ENCODE results near the gene GOT1. TPM values are rescaled to one million over a fixed set of nuclear protein-coding genes. Genes with fewer than 3 reads are reported as not detected.
A peak's percentile ranks its signal among the peaks of the same experiment; 100 is the strongest.

GOT1 gene
- total RNA-seq (2022), result 58.5 and 59.8 TPM in 2 replicates
- percentile 90 among the genes with signal in this experiment for Bru-seq, nascent RNA
- percentile 78 among the genes with signal in this experiment for BruChase-seq, experiment 1, labeled RNA remaining after a 2-hour chase
- BruChase-seq, experiment 2, labeled RNA remaining after a 6-hour chase, result percentile 84 among the genes with signal in this experiment
- long read RNA-seq, transcript GOT1-201 (9 exons, 2,923 nt), result major isoform, 212 of 232 reads
- long read RNA-seq, partial matches to known transcripts, result 3 of 232 reads
- long read RNA-seq, other reads (novel, unspliced or antisense), result 15 of 232 reads

- Histone ChIP-seq H3K4me1 (no peaks in the 10 kb centered on the region; the same call in 1 of the 2 replicates), H3K27me3 (replicated peaks; ENCODE audit: control insufficient read depth, insufficient read depth, low read length) (no peaks in the 10 kb centered on the region), H3K4me3 (ENCODE audit: low read depth, low read length) (peak within 1 kb of the TSS; percentile 97), H3K9me3 (no peaks in the 10 kb centered on the region), H3K36me3 (ENCODE audit: control insufficient read depth, insufficient read depth, low read length) (no peaks in the 10 kb centered on the region; the same call in none of the 2 replicates)
- ChIA-PET CTCF (interaction anchor here (0.6 to 1.6 kb wide), 5 partner anchors 19 to 963 kb away, joined by 3 to 9 read pairs (median 3); partner anchors contain the start of gene ENTPD7), POLR2A (interaction anchor here (0.6 to 2.3 kb wide), 15 partner anchors 11 to 387 kb away, joined by 3 to 14 read pairs (median 4); partner anchors contain the start of genes ENTPD7 and SLC25A28)
- Mint-ChIP-seq H3K36me3 (ENCODE audit: insufficient read depth, unreplicated experiment) (peaks cover 31% of the 10 kb centered on the region), H3K9me3 (ENCODE audit: unreplicated experiment) (no peaks in the 10 kb centered on the region), H3K27ac (ENCODE audit: unreplicated experiment) (peak within 1 kb of the TSS; percentile 97), H3K27me3 (ENCODE audit: insufficient read depth, unreplicated experiment) (no peaks in the 10 kb centered on the region), H3K4me3 (ENCODE audit: unreplicated experiment) (peak within 1 kb of the TSS; percentile 99), H3K4me1 (ENCODE audit: low read depth, unreplicated experiment) (peaks cover 12% of the 10 kb centered on the region)
- peak; percentile 98 for DNase-seq
- TF ChIP-seq CTCF (IDR thresholded peaks at IDR 0.05; ENCODE audit: insufficient read depth in 1 of 2, low read depth in 1 of 2, low read length in 1 of 2, severe bottlenecking in 1 of 2, unreplicated experiment in 1 of 2), result no peak
- intact Hi-C loops (cut with micrococcal nuclease; ENCODE audit: unreplicated experiment), result loop anchor here (1.0 to 10.0 kb wide), 4 partner anchors 38 to 264 kb away; partner anchors contain the start of gene SLC25A28
- BruUV-seq (replicated peaks), result no TSS peak
Measured at GRCh38 chr10:99430451-99431189, at the start of gene GOT1. Gene GOT1, minus strand, starts transcription at chr10:99430624. Its CDS starts 59 bp downstream, at chr10:99430565.

GRCh38 chr10:99470327-99470726 lies 39.9 kb upstream of the GOT1 start:
- Mint-ChIP-seq H3K36me3 (ENCODE audit: insufficient read depth, unreplicated experiment) (no peaks in the 10 kb centered on the region), H3K9me3 (ENCODE audit: unreplicated experiment) (no peaks in the 10 kb centered on the region), H3K4me1 (ENCODE audit: low read depth, unreplicated experiment) (no peaks in the 10 kb centered on the region), H3K27ac (ENCODE audit: unreplicated experiment) (no peak overlapping the region), H3K27me3 (ENCODE audit: insufficient read depth, unreplicated experiment) (peaks cover 27% of the 10 kb centered on the region), H3K4me3 (ENCODE audit: unreplicated experiment) (no peak overlapping the region)
- no peaks in the 10 kb centered on the region for H3K4me1 ChIP-seq
- CTCF ChIA-PET, result no interaction called here
- H3K27me3 ChIP-seq (replicated peaks; ENCODE audit: control insufficient read depth, insufficient read depth, low read length), result no peaks in the 10 kb centered on the region
- POLR2A ChIA-PET, result no interaction called here
- intact Hi-C loops (cut with micrococcal nuclease; ENCODE audit: unreplicated experiment), result no loop called here
- H3K4me3 ChIP-seq (ENCODE audit: low read depth, low read length), result no peak overlapping the region
- no peak for DNase-seq
- H3K36me3 ChIP-seq (ENCODE audit: control insufficient read depth, insufficient read depth, low read length), result no peaks in the 10 kb centered on the region
- BruUV-seq (replicated peaks), result no TSS peak
- no peak for TF ChIP-seq CTCF (IDR thresholded peaks at IDR 0.05; ENCODE audit: insufficient read depth in 1 of 2, low read depth in 1 of 2, low read length in 1 of 2, severe bottlenecking in 1 of 2, unreplicated experiment in 1 of 2)
- no peaks in the 10 kb centered on the region for H3K9me3 ChIP-seq

GRCh38 chr10:99467236-99467999 lies 37.0 kb upstream of the GOT1 start:
- no peaks in the 10 kb centered on the region for H3K36me3 ChIP-seq (ENCODE audit: control insufficient read depth, insufficient read depth, low read length)
- no peaks in the 10 kb centered on the region for H3K27me3 ChIP-seq (replicated peaks; ENCODE audit: control insufficient read depth, insufficient read depth, low read length)
- H3K4me3 Mint-ChIP-seq (ENCODE audit: unreplicated experiment), result no peak overlapping the region
- CTCF ChIA-PET, result no interaction called here
- POLR2A ChIA-PET, result no interaction called here
- H3K4me1 ChIP-seq, result no peaks in the 10 kb centered on the region
- no peak for TF ChIP-seq CTCF (IDR thresholded peaks at IDR 0.05; ENCODE audit: insufficient read depth in 1 of 2, low read depth in 1 of 2, low read length in 1 of 2, severe bottlenecking in 1 of 2, unreplicated experiment in 1 of 2)
- no peaks in the 10 kb centered on the region for H3K4me1 Mint-ChIP-seq (ENCODE audit: low read depth, unreplicated experiment)
- no peaks in the 10 kb centered on the region for H3K9me3 ChIP-seq
- no peaks in the 10 kb centered on the region for H3K9me3 Mint-ChIP-seq (ENCODE audit: unreplicated experiment)
- H3K27ac Mint-ChIP-seq (ENCODE audit: unreplicated experiment), result no peak overlapping the region
- peaks cover 23% of the 10 kb centered on the region for H3K27me3 Mint-ChIP-seq (ENCODE audit: insufficient read depth, unreplicated experiment)
- no peaks in the 10 kb centered on the region for H3K36me3 Mint-ChIP-seq (ENCODE audit: insufficient read depth, unreplicated experiment)
- intact Hi-C loops (cut with micrococcal nuclease; ENCODE audit: unreplicated experiment), result no loop called here
- DNase-seq, result no peak
- no TSS peak for BruUV-seq (replicated peaks)
- no peak overlapping the region for H3K4me3 ChIP-seq (ENCODE audit: low read depth, low read length)

Measured in Caco-2 (cell line).